Measurements from ENCODE around the gene IDI2.

Gene IDI2

DNA sequence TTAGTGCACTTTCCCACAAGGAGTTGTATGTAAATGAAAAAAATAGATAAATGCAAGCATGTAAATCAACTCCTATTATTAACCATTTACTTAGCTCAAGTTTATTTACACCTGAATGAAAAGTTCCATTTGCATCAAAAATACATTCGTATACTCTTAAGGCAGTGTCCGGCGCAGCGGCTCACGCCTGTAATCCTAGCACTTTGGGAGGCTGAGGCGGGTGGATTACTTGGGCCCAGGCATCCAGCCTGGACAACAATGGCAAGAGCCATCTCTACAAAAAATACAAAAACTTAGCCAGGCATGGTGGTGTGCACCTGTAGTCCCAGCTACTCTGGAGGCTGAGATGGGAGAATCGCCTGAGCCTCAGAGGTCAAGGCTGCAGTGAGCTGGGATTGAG, 4.2 kb upstream of the IDI2 start:
- no peak overlapping the region for H3K18ac ChIP-seq (ENCODE audit: low read length)
- H2BK5ac ChIP-seq (ENCODE audit: low read depth, low read length, poor library complexity): no peak overlapping the region
- no peak overlapping the region for H3K27ac ChIP-seq (ENCODE audit: low read depth, low read length)
- no peaks in the 10 kb centered on the region for H3K4me1 ChIP-seq (ENCODE audit: control insufficient read depth in 1 of 2, insufficient read depth in 2 of 2, low read length in 2 of 2)
- H3K27me3 ChIP-seq (ENCODE audit: insufficient read depth, low read length): no peaks in the 10 kb centered on the region
- no peak overlapping the region for H2BK12ac ChIP-seq (ENCODE audit: low read length)
- WGBS (ENCODE audit: extremely low coverage, insufficient coverage, insufficient read length): no CpG with 5 or more reads among the region's 7 CpGs
- no peaks in the 10 kb centered on the region for H3K9me3 ChIP-seq (ENCODE audit: insufficient read depth, low read depth, low read length)
- no peak overlapping the region for H3K14ac ChIP-seq (ENCODE audit: low read length)
- no peak overlapping the region for H3K4ac ChIP-seq (ENCODE audit: low read depth, low read length)
- H4K8ac ChIP-seq (ENCODE audit: low read depth, low read length): no peak overlapping the region
- H2BK120ac ChIP-seq (ENCODE audit: insufficient read depth, low read length, poor library complexity): no peak overlapping the region
- no peaks in the 10 kb centered on the region for H3K79me1 ChIP-seq (ENCODE audit: low read length)
- no peak overlapping the region for H3K4me2 ChIP-seq (ENCODE audit: low read length)
- DNase-seq: no peak
- no peak overlapping the region for H4K91ac ChIP-seq (ENCODE audit: low read depth, low read length)
- H3K36me3 ChIP-seq (ENCODE audit: control insufficient read depth in 1 of 2, insufficient read depth in 2 of 2, low read length in 2 of 2): no peaks in the 10 kb centered on the region
- H3K79me2 ChIP-seq (ENCODE audit: control insufficient read depth, insufficient read depth, low read length, poor library complexity): no peaks in the 10 kb centered on the region
- no peak overlapping the region for H4K12ac ChIP-seq (ENCODE audit: low read depth, low read length)
- no peak overlapping the region for H3K23ac ChIP-seq (ENCODE audit: low read length)
- no peak overlapping the region for H3K9ac ChIP-seq (ENCODE audit: low read length)
- no peak overlapping the region for H2AFZ ChIP-seq (ENCODE audit: insufficient read depth, low read length, poor library complexity)
- H2AK5ac ChIP-seq (ENCODE audit: low read length): no peak overlapping the region
- no peak overlapping the region for H3K4me3 ChIP-seq (ENCODE audit: low read depth, low read length)

DNA sequence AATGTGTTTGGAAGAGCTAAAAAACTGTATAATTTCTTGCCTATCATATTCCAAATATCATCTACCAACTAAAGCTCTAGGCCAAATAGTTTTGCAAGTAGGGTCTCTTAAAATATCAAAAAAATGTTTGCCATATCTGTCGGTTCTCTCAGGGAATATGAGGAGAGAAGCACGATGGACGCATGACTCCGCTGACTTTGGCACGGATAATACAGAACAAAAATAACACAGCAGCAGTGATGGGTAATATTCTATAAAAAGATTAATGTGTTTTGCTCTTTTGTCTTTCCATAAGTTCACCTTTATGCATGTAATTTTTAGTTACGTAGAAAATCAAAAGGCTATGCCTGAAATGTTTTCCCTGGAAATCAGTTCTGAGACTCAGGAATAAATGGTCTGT, 919 bp upstream of the IDI2 start:
- H2AFZ ChIP-seq (ENCODE audit: insufficient read depth, low read length, poor library complexity): no peak overlapping the region
- no peak overlapping the region for H3K14ac ChIP-seq (ENCODE audit: low read length)
- H2BK5ac ChIP-seq (ENCODE audit: low read depth, low read length, poor library complexity): no peak overlapping the region
- no peak overlapping the region for H4K12ac ChIP-seq (ENCODE audit: low read depth, low read length)
- H3K4ac ChIP-seq (ENCODE audit: low read depth, low read length): no peak overlapping the region
- no peak overlapping the region for H3K9ac ChIP-seq (ENCODE audit: low read length)
- no peaks in the 10 kb centered on the region for H3K4me1 ChIP-seq (ENCODE audit: control insufficient read depth in 1 of 2, insufficient read depth in 2 of 2, low read length in 2 of 2)
- H3K36me3 ChIP-seq (ENCODE audit: control insufficient read depth in 1 of 2, insufficient read depth in 2 of 2, low read length in 2 of 2): no peaks in the 10 kb centered on the region
- no peaks in the 10 kb centered on the region for H3K79me2 ChIP-seq (ENCODE audit: control insufficient read depth, insufficient read depth, low read length, poor library complexity)
- DNase-seq: no peak
- no peaks in the 10 kb centered on the region for H3K9me3 ChIP-seq (ENCODE audit: insufficient read depth, low read depth, low read length)
- H3K4me3 ChIP-seq (ENCODE audit: low read depth, low read length): no peak overlapping the region
- no peak overlapping the region for H2AK5ac ChIP-seq (ENCODE audit: low read length)
- no peak overlapping the region for H4K8ac ChIP-seq (ENCODE audit: low read depth, low read length)
- no peak overlapping the region for H3K23ac ChIP-seq (ENCODE audit: low read length)
- H3K18ac ChIP-seq (ENCODE audit: low read length): no peak overlapping the region
- H3K27me3 ChIP-seq (ENCODE audit: insufficient read depth, low read length): no peaks in the 10 kb centered on the region
- H3K27ac ChIP-seq (ENCODE audit: low read depth, low read length): no peak overlapping the region
- no peak overlapping the region for H2BK12ac ChIP-seq (ENCODE audit: low read length)
- H3K79me1 ChIP-seq (ENCODE audit: low read length): no peaks in the 10 kb centered on the region
- H2BK120ac ChIP-seq (ENCODE audit: insufficient read depth, low read length, poor library complexity): no peak overlapping the region
- WGBS (ENCODE audit: extremely low coverage, insufficient coverage, insufficient read length): no CpG with 5 or more reads among the region's 6 CpGs
- H4K91ac ChIP-seq (ENCODE audit: low read depth, low read length): no peak overlapping the region
- no peak overlapping the region for H3K4me2 ChIP-seq (ENCODE audit: low read length)

DNA sequence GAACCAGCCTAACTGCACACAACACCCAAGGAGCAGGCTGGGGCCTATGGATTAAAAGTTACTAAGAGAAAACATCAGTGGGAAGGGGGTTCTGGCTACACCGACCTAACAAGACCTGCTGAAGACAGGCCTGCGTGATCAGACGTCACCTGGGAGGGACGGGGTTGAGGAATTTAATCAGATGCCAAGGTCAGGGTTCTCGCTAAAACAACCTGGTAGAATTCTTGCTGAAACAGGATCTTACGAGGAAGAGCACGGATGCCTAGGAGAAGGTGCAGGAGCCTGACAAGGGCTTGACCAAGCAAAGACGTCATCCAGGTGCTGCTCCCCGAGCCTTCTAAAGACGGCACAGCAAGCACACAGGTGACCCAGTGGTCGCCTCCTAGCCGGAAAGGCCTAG, 1.6 kb downstream of the IDI2 start:
- Histone ChIP-seq H3K27me3 (ENCODE audit: insufficient read depth, low read length) (no peaks in the 10 kb centered on the region), H3K36me3 (ENCODE audit: control insufficient read depth in 1 of 2, insufficient read depth in 2 of 2, low read length in 2 of 2) (peaks cover 8 to 10% of the 10 kb centered on the region in 2 experiments), H2BK120ac (ENCODE audit: insufficient read depth, low read length, poor library complexity) (no peak overlapping the region), H2BK5ac (ENCODE audit: low read depth, low read length, poor library complexity) (no peak overlapping the region), H3K18ac (ENCODE audit: low read length) (no peak overlapping the region), H4K8ac (ENCODE audit: low read depth, low read length) (no peak overlapping the region), H2AFZ (ENCODE audit: insufficient read depth, low read length, poor library complexity) (no peak overlapping the region), H4K91ac (ENCODE audit: low read depth, low read length) (no peak overlapping the region), H3K4ac (ENCODE audit: low read depth, low read length) (no peak overlapping the region), H4K12ac (ENCODE audit: low read depth, low read length) (no peak overlapping the region), H3K79me1 (ENCODE audit: low read length) (no peaks in the 10 kb centered on the region), H3K23ac (ENCODE audit: low read length) (no peak overlapping the region), H3K27ac (ENCODE audit: low read depth, low read length) (no peak overlapping the region), H3K9ac (ENCODE audit: low read length) (no peak overlapping the region), H2AK5ac (ENCODE audit: low read length) (no peak overlapping the region), H3K14ac (ENCODE audit: low read length) (no peak overlapping the region), H3K4me2 (ENCODE audit: low read length) (no peak overlapping the region), H2BK12ac (ENCODE audit: low read length) (no peak overlapping the region), H3K4me1 (ENCODE audit: control insufficient read depth in 1 of 2, insufficient read depth in 2 of 2, low read length in 2 of 2) (no peaks in the 10 kb centered on the region), H3K9me3 (ENCODE audit: insufficient read depth, low read depth, low read length) (no peaks in the 10 kb centered on the region), H3K4me3 (ENCODE audit: low read depth, low read length) (no peak overlapping the region), H3K79me2 (ENCODE audit: control insufficient read depth, insufficient read depth, low read length, poor library complexity) (no peaks in the 10 kb centered on the region)
- no peak for DNase-seq
- no CpG with 5 or more reads among the region's 12 CpGs for WGBS (ENCODE audit: extremely low coverage, insufficient coverage, insufficient read length)

GRCh38 chr10:1022413-1022812, 3.2 kb downstream of the IDI2 start:
- H3K9me3 ChIP-seq (ENCODE audit: insufficient read depth, low read depth, low read length): no peaks in the 10 kb centered on the region
- no peak overlapping the region for H2BK12ac ChIP-seq (ENCODE audit: low read length)
- no CpG with 5 or more reads among the region's 12 CpGs for WGBS (ENCODE audit: extremely low coverage, insufficient coverage, insufficient read length)
- H3K4me2 ChIP-seq (ENCODE audit: low read length): no peak overlapping the region
- no peak overlapping the region for H3K9ac ChIP-seq (ENCODE audit: low read length)
- no peak overlapping the region for H2BK120ac ChIP-seq (ENCODE audit: insufficient read depth, low read length, poor library complexity)
- no peaks in the 10 kb centered on the region for H3K4me1 ChIP-seq (ENCODE audit: control insufficient read depth in 1 of 2, insufficient read depth in 2 of 2, low read length in 2 of 2)
- H3K27me3 ChIP-seq (ENCODE audit: insufficient read depth, low read length): no peaks in the 10 kb centered on the region
- no peak overlapping the region for H2AFZ ChIP-seq (ENCODE audit: insufficient read depth, low read length, poor library complexity)
- H3K4me3 ChIP-seq (ENCODE audit: low read depth, low read length): no peak overlapping the region
- no peak overlapping the region for H3K4ac ChIP-seq (ENCODE audit: low read depth, low read length)
- H3K79me1 ChIP-seq (ENCODE audit: low read length): no peaks in the 10 kb centered on the region
- no peak overlapping the region for H4K12ac ChIP-seq (ENCODE audit: low read depth, low read length)
- peaks cover 16 to 17% of the 10 kb centered on the region in 2 experiments for H3K36me3 ChIP-seq (ENCODE audit: control insufficient read depth in 1 of 2, insufficient read depth in 2 of 2, low read length in 2 of 2)
- no peak overlapping the region for H3K27ac ChIP-seq (ENCODE audit: low read depth, low read length)
- no peak overlapping the region for H2AK5ac ChIP-seq (ENCODE audit: low read length)
- peak in 1 of 2 donors; percentile 11 for DNase-seq
- H2BK5ac ChIP-seq (ENCODE audit: low read depth, low read length, poor library complexity): no peak overlapping the region
- H4K91ac ChIP-seq (ENCODE audit: low read depth, low read length): no peak overlapping the region
- H3K23ac ChIP-seq (ENCODE audit: low read length): no peak overlapping the region
- no peak overlapping the region for H3K14ac ChIP-seq (ENCODE audit: low read length)
- no peak overlapping the region for H4K8ac ChIP-seq (ENCODE audit: low read depth, low read length)
- no peaks in the 10 kb centered on the region for H3K79me2 ChIP-seq (ENCODE audit: control insufficient read depth, insufficient read depth, low read length, poor library complexity)
- no peak overlapping the region for H3K18ac ChIP-seq (ENCODE audit: low read length)

Data from trophoblast cell (in vitro differentiated cells and primary cell).